HG02763 (cell line): ENCODE measurements around the gene P2RY12.

Experiments
- ATAC-seq: cut with Tn5 transposase; IDR thresholded peaks from one replicate; pipeline ENCODE4 v1.9.1; 2021; ENCODE audit warnings: mild to moderate bottlenecking, moderate library complexity; ENCODE audit not compliant: unreplicated experiment

The P2RY12 gene

DNA sequence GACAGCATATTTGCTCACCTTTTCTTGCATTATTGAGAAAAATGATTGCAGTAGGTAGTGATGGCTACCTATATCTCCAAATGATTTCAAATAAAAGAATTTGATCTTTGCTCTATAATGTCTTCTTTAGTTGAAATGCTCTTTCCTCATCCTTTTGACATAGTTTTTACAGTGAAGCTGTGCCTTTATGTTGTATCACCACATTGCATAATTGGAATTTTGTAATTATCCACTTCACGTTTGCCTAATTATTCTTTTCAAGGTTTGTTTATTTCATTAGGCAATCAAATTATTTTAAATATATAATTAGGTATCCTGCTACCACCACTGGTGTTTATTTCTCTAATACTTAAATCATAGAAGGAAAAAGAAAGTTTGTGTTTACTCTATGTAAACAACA is 33.9 kb downstream of the P2RY12 start:
- no peak for ATAC-seq

DNA sequence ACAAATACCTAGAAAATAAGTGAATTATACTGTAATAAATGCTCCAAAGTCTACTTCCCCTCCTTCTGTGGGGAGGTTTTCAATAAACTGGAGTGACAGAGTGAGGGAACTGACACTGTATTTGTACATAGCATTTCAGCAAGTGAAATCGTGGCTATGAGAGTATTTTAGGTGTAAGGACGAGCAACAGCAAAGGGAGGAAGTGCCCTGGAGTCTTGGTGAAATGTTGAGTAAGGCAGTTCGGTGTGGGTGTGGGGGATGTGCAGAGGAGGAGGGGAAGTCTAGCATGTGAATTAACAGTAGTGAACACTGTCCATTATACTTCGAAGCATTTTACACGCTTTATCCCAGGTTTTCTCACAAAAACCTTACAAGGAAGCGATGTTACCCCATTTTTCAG is 37.1 kb downstream of the P2RY12 start:
- no peak for ATAC-seq

GRCh38 chr3:151346292-151346691 is 38.3 kb downstream of the P2RY12 start:
- no peak for ATAC-seq

- ATAC-seq: no peak
Observed at GRCh38 chr3:151345859-151346258, 38.7 kb downstream of the P2RY12 start.

GRCh38 chr3:151331696-151332095 is 52.9 kb downstream of the P2RY12 start:
- no peak for ATAC-seq

GRCh38 chr3:151330899-151331298 is 53.7 kb downstream of the P2RY12 start:
- no peak for ATAC-seq

GRCh38 chr3:151330379-151330778 is 54.2 kb downstream of the P2RY12 start:
- no peak for ATAC-seq

GRCh38 chr3:151329363-151329762 is 55.2 kb downstream of the P2RY12 start, which contains the start of gene P2RY13:
Gene P2RY13 (minus strand): TSS chr3:151329549. CDS start chr3:151329528, 21 bp downstream.
- ATAC-seq: no peak

GRCh38 chr3:151328298-151328995 is 56.1 kb downstream of the P2RY12 start:
- no peak for ATAC-seq

DNA sequence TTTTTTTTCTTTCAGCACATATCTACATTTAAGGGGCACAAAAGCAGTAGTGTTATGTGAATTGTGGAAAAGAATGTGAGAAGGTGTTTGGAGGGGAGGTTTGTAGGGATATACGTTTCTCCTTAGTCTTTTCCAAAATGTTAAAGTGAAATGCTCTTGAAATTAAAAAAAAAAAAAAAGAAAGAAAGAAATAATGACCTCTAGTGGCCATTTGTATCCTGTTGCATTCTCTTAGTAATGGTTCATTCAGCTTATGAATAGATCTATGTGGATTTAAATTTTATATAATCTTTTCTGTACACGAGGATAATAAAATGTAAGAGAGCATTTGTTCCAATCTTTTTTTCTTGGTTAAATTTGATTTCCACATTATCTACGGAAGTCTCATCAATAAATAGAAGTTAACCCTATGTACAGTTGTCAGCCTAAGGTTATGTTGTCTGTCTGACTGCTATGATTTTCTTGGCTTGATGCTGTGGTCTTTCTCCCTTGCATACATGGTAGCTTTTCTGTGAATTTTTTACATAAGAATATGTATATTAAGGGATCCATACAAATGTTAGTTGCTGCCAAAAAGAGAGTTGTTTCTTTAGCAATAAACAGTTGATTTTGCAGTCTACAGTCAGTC is 56.9 kb downstream of the P2RY12 start:
- no peak for ATAC-seq

DNA sequence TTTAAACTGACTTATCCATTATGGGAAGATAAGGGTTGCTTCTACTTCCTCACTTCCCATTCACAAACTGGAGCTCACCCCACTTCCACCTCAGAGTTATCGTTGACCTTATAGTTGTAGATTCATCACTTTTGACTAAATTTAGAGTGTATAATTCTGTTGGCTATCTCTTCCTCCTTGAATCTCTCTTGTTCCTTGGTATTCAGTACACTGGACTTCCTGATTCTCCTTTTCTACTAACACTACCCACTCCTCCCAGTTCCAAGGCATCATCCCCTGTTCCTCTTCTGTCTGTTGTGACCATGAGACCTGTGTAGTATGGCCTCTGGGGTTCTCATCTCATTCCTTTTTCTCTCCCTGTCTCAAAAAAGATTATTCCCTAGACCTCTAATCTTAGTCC is 62.0 kb downstream of the P2RY12 start:
- ATAC-seq: no peak

DNA sequence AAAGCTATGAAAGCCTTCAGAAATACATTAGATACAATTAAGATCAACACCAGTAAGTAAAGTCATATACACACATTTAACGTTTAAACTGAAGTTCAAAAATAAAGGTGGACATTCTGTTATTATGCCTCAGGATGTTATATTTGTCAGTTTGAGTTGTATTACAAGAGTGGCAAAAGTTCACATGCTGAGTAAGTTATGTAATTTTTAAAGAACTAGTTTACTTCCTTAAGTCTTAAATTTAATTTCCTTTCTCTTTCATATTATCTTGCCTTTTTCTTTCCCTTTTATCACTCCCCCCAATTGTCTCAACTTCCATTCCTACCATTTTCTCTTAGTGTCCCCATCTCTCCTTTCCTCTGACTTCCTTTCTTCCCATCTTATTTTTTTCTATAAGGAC is 63.0 kb downstream of the P2RY12 start:
- no peak for ATAC-seq

DNA sequence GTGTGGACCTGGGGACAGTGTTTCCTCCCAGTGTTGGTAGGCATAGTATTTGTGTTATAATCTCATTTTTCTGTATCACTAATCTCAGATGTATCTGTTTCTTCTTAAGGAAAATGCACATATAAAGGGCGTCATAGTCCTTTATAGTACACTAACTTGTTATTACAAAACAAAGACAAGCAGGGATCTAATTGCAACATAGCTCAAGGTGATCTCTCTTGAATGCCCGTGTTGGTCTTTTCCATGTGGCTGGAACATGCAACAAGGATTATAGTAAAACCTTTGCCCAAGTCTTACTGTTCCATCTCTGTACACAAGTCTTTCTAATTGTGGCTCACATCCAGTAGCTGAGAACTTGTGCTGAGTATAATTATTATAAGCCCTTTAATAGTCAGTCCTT is 64.4 kb downstream of the P2RY12 start:
- ATAC-seq: no peak

DNA sequence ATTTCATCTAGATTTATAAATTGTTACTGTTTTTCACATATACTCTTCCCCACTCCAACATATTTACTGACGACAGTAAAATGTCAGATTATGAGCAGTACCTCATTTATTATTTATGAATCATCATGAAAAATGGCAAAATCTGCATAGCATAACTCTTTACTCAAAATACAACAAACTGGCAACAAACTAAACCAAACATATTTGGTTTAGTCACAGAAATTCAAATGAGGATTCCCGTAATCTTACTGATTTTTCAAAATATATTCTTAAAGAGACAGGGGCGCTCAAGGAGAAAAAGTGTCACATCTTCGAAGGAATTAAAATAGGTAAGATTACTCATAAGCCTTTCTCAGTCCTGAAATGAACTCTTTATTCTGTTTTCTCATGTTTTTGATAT is 64.9 kb downstream of the P2RY12 start:
- ATAC-seq: no peak

DNA sequence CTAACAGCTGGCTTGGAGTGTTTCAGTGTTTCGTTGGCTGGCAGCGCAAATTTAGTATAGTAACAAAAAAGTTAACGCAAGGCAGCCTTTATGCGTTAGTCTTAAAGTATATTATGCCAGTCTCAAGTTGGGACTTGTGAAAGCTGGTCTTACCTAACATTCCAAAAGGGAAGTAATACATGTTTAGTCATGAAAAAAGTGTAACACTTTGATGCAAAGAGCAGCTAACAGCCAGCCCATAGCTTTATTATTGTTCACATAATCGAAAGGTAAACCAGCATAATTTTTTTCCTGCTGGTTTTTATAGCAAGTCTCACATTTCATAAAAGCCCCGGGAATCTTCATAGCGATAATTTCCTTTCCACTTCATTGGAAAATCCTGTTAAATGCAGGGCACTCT is 65.6 kb downstream of the P2RY12 start:
- no peak for ATAC-seq

- ATAC-seq: no peak
Observed at GRCh38 chr3:151318313-151318712, 66.2 kb downstream of the P2RY12 start.

DNA sequence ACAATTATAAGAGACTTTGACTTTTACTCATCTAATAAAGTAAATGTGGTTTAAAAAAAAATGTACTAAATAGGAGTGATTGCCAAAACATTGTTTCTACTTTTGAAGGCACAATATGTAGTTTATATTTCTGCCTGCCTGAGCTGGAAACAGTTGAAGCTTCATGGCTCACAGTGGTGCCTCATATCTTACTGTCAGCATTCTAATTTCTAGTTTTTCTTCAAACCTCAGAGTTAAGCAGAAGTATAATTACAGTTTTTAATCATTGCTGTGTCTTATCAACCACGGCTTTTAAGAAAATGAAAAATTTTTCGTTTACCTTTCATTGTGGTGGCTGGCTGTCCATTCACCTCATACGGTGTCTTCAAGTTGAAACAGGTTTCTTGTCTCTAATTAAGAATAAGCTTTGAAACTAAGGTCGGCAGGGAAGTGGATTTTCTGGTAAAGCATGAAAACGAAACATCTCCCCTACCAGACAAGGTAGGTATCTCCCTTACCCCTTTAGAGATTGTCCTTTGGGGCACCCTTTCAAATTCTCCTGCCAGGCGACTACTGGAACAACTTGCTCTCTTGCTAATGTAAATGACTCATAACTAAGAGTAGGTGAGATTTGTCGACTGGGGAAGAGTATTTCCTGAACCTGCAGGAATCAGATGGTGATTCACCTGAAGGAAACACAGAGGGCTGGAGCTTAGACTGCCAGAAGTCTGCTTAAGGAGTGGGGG is 68.1 kb downstream of the P2RY12 start, which contains the start of gene GPR87:
GPR87 (minus strand) TSS at position 554 of the 725 bp plus-strand sequence. CDS start 16,720 bp downstream, outside the sequence.
- no peak for ATAC-seq

GRCh38 chr3:151315846-151316245 is 68.7 kb downstream of the P2RY12 start:
- ATAC-seq: no peak

DNA sequence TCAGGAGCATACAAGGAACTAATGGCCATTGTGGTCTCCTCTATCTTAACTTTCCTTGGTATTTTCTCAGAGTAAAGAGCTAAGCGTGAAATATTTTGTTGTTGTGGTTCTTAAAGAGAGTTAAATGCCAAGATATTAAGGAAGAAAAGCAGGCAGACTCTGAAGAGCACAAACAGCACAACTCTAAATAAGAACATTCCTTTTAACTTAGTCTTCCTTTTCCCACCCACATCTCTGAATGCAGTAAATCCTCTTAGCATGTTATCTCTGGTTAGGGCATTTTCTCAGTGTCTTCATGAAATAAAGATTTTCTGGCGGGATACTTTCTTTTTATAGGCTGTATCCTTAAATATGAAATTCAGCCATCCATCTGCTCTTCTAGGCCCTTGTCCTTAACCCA is 69.4 kb downstream of the P2RY12 start:
- ATAC-seq: no peak

GRCh38 chr3:151314593-151314992 is 70.0 kb downstream of the P2RY12 start:
- ATAC-seq: no peak

GRCh38 chr3:151314137-151314536 is 70.4 kb downstream of the P2RY12 start:
- no peak for ATAC-seq

DNA sequence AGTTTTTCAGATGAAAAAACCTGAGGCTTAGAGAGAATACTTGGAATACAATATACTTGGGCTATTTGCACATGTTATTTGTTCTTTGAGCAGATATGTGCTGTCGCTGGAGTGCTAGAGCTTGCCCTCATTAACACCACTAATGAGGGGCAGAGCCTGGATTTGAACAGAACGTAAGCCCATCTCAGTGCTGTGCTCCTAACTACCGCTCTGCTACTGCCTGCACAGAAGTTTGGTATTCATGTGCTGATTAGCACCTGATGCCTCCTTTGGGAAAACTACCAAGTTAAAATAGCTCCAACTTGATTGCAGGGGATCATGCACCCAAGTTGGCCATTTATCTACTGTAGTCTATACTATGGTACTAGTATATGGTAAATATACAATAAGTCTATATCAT is 71.6 kb downstream of the P2RY12 start:
- no peak for ATAC-seq
